Measurements from ENCODE around the gene NT5M. TPM values are rescaled to one million over a fixed set of nuclear protein-coding genes. Genes with fewer than 3 reads are reported as not detected.

Gene NT5M
- 0.96 and 2.5 TPM in 2 replicates for total RNA-seq

DNA sequence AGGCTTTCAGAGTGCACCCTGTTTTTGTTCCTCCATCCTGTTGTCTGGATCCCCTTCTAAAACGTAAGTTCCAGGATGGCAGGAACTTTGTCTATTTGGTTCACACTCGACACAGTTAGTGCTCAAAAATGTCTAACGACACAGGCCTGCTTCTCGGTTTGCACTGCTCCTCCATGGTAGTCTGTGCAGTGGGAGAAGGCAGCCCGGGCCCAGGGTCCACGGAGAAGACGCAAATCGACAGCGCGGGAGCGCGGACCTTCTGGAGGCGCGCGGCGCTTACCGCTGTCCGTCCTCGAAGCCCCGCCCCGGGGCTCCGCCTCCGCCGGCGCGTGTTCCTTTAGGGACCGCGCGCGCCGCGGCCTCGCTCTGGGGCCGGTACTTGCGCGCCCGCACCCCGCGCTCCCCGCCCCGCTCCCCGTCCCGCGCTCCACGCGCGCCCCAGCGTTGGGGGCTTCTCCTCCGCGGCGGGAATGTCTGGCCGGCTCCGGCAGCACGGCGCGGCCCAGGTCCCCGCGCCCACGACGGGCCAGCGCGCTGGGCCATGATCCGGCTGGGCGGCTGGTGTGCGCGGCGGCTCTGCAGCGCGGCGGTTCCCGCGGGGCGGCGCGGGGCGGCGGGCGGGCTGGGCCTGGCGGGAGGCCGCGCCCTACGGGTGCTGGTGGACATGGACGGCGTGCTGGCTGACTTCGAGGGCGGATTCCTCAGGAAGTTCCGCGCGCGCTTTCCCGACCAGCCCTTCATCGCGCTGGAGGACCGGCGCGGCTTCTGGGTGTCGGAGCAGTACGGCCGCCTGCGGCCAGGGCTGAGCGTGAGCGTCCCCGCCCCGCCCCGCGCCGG, at the start of gene NT5M:
Gene NT5M (plus strand): TSS at position 364 of the 837 bp plus-strand sequence. CDS start 178 bp downstream, at position 542.

DNA sequence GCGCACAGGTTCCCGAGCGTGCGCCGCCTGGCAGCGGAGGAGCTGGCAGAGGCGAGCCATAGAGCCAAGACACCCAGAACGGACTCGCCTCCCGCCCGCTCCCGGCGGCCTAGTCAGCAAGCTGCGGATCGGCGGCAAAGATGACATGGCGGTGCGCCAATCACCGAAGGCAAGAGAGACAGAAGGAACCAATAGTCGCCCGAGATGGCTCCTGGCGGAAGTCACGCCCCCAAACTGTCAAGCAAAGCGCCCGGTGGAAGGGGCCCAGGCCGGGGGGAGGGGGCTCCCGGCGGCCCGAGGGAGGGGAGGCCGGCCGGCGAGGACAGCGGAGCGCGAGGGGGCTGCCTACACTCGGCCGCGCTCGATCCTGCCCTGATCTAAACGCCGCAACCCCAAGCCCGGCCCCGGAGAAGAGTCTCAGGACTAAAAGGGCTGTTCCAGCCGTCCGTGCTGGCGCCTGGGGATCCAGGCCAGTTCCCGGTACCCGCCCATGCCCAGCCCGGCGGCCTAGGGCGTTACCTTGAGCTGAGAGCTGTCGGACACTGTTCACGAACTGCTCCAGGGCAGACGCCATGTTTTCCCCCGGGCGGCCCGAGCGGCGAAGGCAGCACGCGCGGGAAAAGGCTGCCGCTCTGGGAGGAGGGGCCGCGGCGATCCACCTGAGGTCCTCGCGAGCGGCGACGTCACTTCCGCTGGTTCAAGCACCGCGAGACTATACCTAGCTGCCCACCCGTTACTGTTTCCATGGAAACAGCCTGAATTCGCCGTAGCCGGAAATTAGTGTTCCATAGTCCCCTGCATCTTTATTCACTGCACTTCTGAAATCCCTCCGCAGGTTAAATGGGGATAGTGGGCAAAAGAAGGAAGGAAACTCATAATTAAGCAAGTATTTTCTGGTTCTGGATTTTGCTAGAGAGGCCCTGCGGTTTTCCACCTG, 22.3 kb upstream of the NT5M start, which contains the start of gene COPS3:
Gene COPS3 (minus strand): TSS at position 634 of the 937 bp plus-strand sequence. CDS start 60 bp downstream, at position 574.

Other genes starting within 250 kb of the NT5M start
- 2.3 and 3.9 TPM in 2 replicates for gene PLD6, start 97.0 kb upstream of the NT5M start, total RNA-seq
- gene FLCN, start 66.2 kb upstream of the NT5M start, total RNA-seq, result 30.7 and 62.3 TPM in 2 replicates
- 67.1 and 144 TPM in 2 replicates for gene COPS3, start 22.1 kb upstream of the NT5M start, total RNA-seq
- gene MED9, start 173.6 kb downstream of the NT5M start, total RNA-seq, result 7.7 and 9.9 TPM in 2 replicates
- gene RASD1, start 193.0 kb downstream of the NT5M start, total RNA-seq, result 0.77 and 1.7 TPM in 2 replicates